ENCODE results near the gene ITPR1. TPM values are rescaled to one million over a fixed set of nuclear protein-coding genes. Genes with fewer than 3 reads are reported as not detected.

The ITPR1 gene
- total RNA-seq, 2 donors from 2014 or later = 7.0 to 18.2 TPM

DNA sequence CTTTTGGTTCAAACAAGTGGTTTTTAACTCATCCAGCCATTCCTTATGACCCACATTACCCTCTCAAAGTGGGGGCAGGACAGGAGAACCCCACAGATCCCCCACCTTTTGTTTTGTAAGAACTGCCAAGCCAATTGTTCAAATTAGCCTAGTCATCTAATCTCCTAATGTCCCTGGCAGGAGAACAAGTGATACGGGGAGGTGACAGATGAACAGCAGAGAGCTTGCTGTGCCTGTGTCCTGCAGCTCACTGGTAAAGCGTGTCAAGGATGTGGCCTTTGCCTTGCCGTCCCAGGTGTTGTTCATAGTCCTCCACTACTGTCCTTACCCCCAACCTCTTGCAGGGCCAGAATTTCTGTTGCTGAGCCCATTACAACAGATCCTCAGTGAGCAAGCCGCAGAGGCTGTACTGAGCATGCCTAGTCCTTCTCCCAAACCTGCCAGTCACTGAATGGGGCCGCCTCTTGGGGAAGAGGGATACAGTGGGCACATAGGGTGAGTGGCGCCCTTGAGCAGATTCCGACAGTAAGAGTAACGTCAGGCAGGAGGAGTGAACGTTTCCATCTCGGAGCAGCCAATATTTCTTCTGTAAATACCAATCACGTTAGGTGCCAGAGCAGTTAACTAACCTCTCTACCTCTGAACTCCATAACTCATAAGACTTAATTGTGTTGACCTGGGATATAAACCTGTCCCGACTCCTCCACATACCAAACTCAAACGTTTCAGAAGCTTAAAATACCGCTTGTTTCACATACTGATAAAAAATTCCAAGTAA lies 87.4 kb downstream of the ITPR1 start:
- H3K9ac ChIP-seq (ENCODE audit: low read depth in 2 of 2, low read length in 2 of 2) = no peak overlapping the region
- H3K4me3 ChIP-seq = no peak overlapping the region
- H3K27ac ChIP-seq = no peak overlapping the region
- H3K9me3 ChIP-seq = no peaks in the 10 kb centered on the region
- DNase-seq = no peak
- no peaks in the 10 kb centered on the region for H3K27me3 ChIP-seq
- H3K4me1 ChIP-seq = no peaks in the 10 kb centered on the region
- H3K36me3 ChIP-seq = no peaks in the 10 kb centered on the region
- intact Hi-C loops (cut with DNase I) = loop anchor here (5.0 kb wide), 1 partner anchor 228 kb away; no protein-coding TSS in a partner anchor
- TF ChIP-seq, protein P1, sequence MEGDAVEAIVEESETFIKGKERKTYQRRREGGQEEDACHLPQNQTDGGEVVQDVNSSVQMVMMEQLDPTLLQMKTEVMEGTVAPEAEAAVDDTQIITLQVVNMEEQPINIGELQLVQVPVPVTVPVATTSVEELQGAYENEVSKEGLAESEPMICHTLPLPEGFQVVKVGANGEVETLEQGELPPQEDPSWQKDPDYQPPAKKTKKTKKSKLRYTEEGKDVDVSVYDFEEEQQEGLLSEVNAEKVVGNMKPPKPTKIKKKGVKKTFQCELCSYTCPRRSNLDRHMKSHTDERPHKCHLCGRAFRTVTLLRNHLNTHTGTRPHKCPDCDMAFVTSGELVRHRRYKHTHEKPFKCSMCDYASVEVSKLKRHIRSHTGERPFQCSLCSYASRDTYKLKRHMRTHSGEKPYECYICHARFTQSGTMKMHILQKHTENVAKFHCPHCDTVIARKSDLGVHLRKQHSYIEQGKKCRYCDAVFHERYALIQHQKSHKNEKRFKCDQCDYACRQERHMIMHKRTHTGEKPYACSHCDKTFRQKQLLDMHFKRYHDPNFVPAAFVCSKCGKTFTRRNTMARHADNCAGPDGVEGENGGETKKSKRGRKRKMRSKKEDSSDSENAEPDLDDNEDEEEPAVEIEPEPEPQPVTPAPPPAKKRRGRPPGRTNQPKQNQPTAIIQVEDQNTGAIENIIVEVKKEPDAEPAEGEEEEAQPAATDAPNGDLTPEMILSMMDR (IDR thresholded peaks at IDR 0.05) = no peak

DNA sequence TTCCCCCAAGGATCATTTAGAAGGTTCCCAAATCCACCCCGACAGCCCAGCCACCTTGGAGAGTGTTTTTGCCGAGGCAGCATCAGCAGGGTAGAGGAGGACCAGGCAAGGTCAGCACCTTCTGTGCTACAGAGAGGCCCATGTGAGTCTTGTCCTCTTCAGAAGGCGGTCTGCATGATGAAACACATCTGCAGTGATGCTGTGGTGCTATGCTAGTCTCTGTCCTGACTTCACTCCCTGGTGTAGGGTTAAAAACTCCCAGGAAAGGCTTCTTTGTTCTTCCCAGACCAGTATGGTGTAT lies 87.9 kb downstream of the ITPR1 start:
- no peaks in the 10 kb centered on the region for H3K9me3 ChIP-seq
- H3K36me3 ChIP-seq = no peaks in the 10 kb centered on the region
- H3K4me3 ChIP-seq = no peak overlapping the region
- intact Hi-C loops (cut with DNase I) = loop anchor here (5.0 kb wide), 1 partner anchor 229 kb away; no protein-coding TSS in a partner anchor
- no peak overlapping the region for H3K9ac ChIP-seq (ENCODE audit: low read depth in 2 of 2, low read length in 2 of 2)
- no peak for DNase-seq
- H3K27me3 ChIP-seq = no peaks in the 10 kb centered on the region
- no peak overlapping the region for H3K27ac ChIP-seq
- no peaks in the 10 kb centered on the region for H3K4me1 ChIP-seq
- TF ChIP-seq, protein P1 (IDR thresholded peaks at IDR 0.05) = no peak

DNA sequence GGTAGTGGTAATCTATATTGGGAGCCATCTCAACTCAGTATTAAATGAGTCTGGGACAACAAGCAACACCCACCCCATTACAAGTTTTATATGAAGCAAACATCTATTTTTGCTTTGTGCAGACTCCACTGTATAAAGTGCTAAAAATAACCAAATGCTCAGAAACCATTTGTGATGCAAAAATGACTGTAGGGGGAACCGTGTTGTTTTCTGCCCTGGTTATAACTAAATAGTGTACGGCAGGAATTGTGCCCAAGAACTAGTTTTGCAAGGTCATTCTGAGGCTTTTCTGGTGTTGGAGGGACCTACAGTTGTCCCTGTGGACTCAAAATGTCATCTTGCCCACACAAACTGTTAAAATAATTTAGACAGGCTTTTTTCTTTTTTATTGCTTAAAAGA lies 88.3 kb downstream of the ITPR1 start:
- no peak overlapping the region for H3K4me3 ChIP-seq
- H3K9me3 ChIP-seq = no peaks in the 10 kb centered on the region
- H3K27ac ChIP-seq = no peak overlapping the region
- no peak overlapping the region for H3K9ac ChIP-seq (ENCODE audit: low read depth in 2 of 2, low read length in 2 of 2)
- TF ChIP-seq, protein P1 (IDR thresholded peaks at IDR 0.05) = no peak
- no peaks in the 10 kb centered on the region for H3K36me3 ChIP-seq
- no peaks in the 10 kb centered on the region for H3K4me1 ChIP-seq
- intact Hi-C loops (cut with DNase I) = loop anchor here (5.0 kb wide), 1 partner anchor 229 kb away; no protein-coding TSS in a partner anchor
- no peaks in the 10 kb centered on the region for H3K27me3 ChIP-seq
- no peak for DNase-seq

DNA sequence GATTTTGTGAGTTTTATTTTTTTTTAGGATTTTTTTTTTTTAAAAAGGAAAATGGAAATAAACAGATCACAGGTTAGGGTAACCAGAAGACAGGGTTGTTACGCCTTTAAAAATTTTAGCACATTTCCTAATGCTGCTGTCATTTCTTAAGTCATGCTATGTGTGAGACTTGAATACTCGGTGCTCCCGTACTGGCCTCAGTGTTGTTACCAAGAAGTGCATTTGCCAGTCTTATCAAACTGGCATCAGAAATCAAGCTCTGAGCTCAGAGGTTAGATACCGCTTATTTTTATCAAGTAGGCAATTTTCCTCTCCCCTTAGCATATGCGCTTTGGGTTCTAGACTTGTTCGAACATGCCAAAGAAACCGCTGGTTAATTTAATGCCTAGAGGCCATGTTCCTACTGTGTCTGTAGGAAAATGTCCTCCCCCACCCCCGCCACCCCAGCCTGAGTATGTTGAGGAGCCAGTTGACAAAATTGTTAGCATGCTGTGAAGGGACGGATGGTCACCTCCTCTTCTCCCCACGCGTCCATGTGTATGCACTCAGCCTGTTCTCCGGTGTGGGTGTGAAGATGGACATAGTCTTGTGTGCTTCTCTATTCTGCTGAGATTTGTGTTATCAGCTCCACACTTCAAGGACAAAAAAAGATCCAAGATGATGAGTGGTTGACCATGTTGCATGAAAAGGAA lies 88.9 kb downstream of the ITPR1 start:
- TF ChIP-seq, protein P1 (IDR thresholded peaks at IDR 0.05) = no peak
- Histone ChIP-seq H3K27me3 (no peaks in the 10 kb centered on the region), H3K36me3 (no peaks in the 10 kb centered on the region), H3K9ac (ENCODE audit: low read depth in 2 of 2, low read length in 2 of 2) (no peak overlapping the region), H3K27ac (peak overlapping the region; percentile 60), H3K9me3 (no peaks in the 10 kb centered on the region), H3K4me3 (no peak overlapping the region), H3K4me1 (no peaks in the 10 kb centered on the region)
- DNase-seq = no peak
- intact Hi-C loops (cut with DNase I) = loop anchor here (5.0 kb wide), 1 partner anchor 230 kb away; no protein-coding TSS in a partner anchor

DNA sequence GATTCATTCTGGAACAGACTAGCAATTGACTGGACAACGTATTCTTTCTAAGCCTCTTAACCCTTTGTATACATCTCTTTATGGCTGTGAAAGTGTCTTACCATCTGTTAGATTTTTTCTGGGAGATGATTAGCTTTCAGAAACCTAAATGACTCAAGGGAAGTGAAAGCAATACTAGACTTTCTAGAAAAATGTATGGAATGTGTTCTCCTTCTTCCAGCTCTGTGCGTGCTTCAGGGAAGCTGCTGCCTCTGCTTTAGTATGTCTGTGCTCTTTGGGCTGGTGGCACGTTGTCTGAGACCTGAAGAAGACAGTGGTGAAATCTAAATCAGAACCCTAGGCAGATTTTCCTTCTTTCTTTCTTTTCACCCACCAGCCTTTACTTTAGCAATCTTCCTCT lies 89.5 kb downstream of the ITPR1 start:
- intact Hi-C loops (cut with DNase I) = loop anchor here (5.0 kb wide), 1 partner anchor 230 kb away; no protein-coding TSS in a partner anchor
- no peaks in the 10 kb centered on the region for H3K9me3 ChIP-seq
- peak overlapping the region; percentile 60 for H3K27ac ChIP-seq
- no peaks in the 10 kb centered on the region for H3K27me3 ChIP-seq
- TF ChIP-seq, protein P1 (IDR thresholded peaks at IDR 0.05) = no peak
- H3K4me1 ChIP-seq = no peaks in the 10 kb centered on the region
- H3K4me3 ChIP-seq = no peak overlapping the region
- no peak overlapping the region for H3K9ac ChIP-seq (ENCODE audit: low read depth in 2 of 2, low read length in 2 of 2)
- no peak for DNase-seq
- H3K36me3 ChIP-seq = no peaks in the 10 kb centered on the region
